ENCODE results near the gene GBE1.

Gene GBE1

GRCh38 chr3:81466201-81466560, 295.3 kb downstream of the GBE1 start:
- H2BK5ac ChIP-seq (ENCODE audit: low read depth, low read length, poor library complexity, severe bottlenecking) = no peak overlapping the region
- H3K4me1 ChIP-seq (ENCODE audit: control insufficient read depth, insufficient read depth, low read depth, low read length) = no peaks in the 10 kb centered on the region
- no peaks in the 10 kb centered on the region for H3K79me1 ChIP-seq (replicated peaks; ENCODE audit: low read length, poor library complexity, severe bottlenecking)
- no peak for DNase-seq
- H2BK12ac ChIP-seq (ENCODE audit: low read length in 2 of 2) = no peak overlapping the region
- H3K4me3 ChIP-seq (ENCODE audit: insufficient read depth in 1 of 2, low read depth in 1 of 2, low read length in 2 of 2) = no peak overlapping the region
- 90% methylated on average over 1 of the region's 1 CpG for WGBS
- peak overlapping the region; percentile 19 for H2BK15ac ChIP-seq (ENCODE audit: low read depth, poor library complexity, severe bottlenecking)
- no peak overlapping the region for H3K18ac ChIP-seq (ENCODE audit: low read depth in 1 of 2, low read length in 2 of 2)
- no peak overlapping the region for H4K91ac ChIP-seq (ENCODE audit: low read length)
- no peaks in the 10 kb centered on the region for H3K36me3 ChIP-seq (ENCODE audit: control insufficient read depth in 1 of 2, insufficient read depth in 2 of 2, low read depth in 1 of 2, low read length in 2 of 2)
- no peak overlapping the region for H3K14ac ChIP-seq (ENCODE audit: low read length in 2 of 2)
- no peaks in the 10 kb centered on the region for H3K27me3 ChIP-seq (ENCODE audit: control insufficient read depth in 1 of 2, insufficient read depth in 1 of 2, low read length in 2 of 2)
- H3K4me2 ChIP-seq (ENCODE audit: low read length, poor library complexity, severe bottlenecking) = no peak overlapping the region
- no peak overlapping the region for H3K4ac ChIP-seq (ENCODE audit: low read depth in 1 of 2, low read length in 2 of 2)
- H4K8ac ChIP-seq (ENCODE audit: low read length) = no peak overlapping the region
- no peaks in the 10 kb centered on the region for H3K9me3 ChIP-seq (ENCODE audit: control insufficient read depth, low read length)
- H2BK120ac ChIP-seq (ENCODE audit: low read depth, low read length) = no peak overlapping the region
- no peak overlapping the region for H3K23ac ChIP-seq (ENCODE audit: low read length in 2 of 2)
- no peak overlapping the region for H2AK5ac ChIP-seq (ENCODE audit: low read length, severe bottlenecking)
- no peak overlapping the region for H3K27ac ChIP-seq (ENCODE audit: low read length, poor library complexity, severe bottlenecking)
- H2AFZ ChIP-seq (ENCODE audit: low read depth, low read length) = no peak overlapping the region
- H3K9ac ChIP-seq (ENCODE audit: low read length) = no peak overlapping the region

- H3K4me2 ChIP-seq (ENCODE audit: low read length, poor library complexity, severe bottlenecking) = no peak overlapping the region
- H3K4ac ChIP-seq (ENCODE audit: low read depth in 1 of 2, low read length in 2 of 2) = no peak overlapping the region
- H2BK12ac ChIP-seq (ENCODE audit: low read length in 2 of 2) = no peak overlapping the region
- WGBS = 83% methylated on average over 3 of the region's 7 CpGs
- H2BK5ac ChIP-seq (ENCODE audit: low read depth, low read length, poor library complexity, severe bottlenecking) = no peak overlapping the region
- no peak overlapping the region for H3K9ac ChIP-seq (ENCODE audit: low read length)
- H2BK15ac ChIP-seq (ENCODE audit: low read depth, poor library complexity, severe bottlenecking) = peak overlapping the region; percentile 19
- no peak overlapping the region for H3K14ac ChIP-seq (ENCODE audit: low read length in 2 of 2)
- H3K79me1 ChIP-seq (replicated peaks; ENCODE audit: low read length, poor library complexity, severe bottlenecking) = no peaks in the 10 kb centered on the region
- no peaks in the 10 kb centered on the region for H3K36me3 ChIP-seq (ENCODE audit: control insufficient read depth in 1 of 2, insufficient read depth in 2 of 2, low read depth in 1 of 2, low read length in 2 of 2)
- H3K9me3 ChIP-seq (ENCODE audit: control insufficient read depth, low read length) = no peaks in the 10 kb centered on the region
- H3K4me3 ChIP-seq (ENCODE audit: insufficient read depth in 1 of 2, low read depth in 1 of 2, low read length in 2 of 2) = no peak overlapping the region
- no peak overlapping the region for H2AFZ ChIP-seq (ENCODE audit: low read depth, low read length)
- no peak overlapping the region for H3K27ac ChIP-seq (ENCODE audit: low read length, poor library complexity, severe bottlenecking)
- no peak overlapping the region for H4K91ac ChIP-seq (ENCODE audit: low read length)
- H3K18ac ChIP-seq (ENCODE audit: low read depth in 1 of 2, low read length in 2 of 2) = no peak overlapping the region
- H2BK120ac ChIP-seq (ENCODE audit: low read depth, low read length) = no peak overlapping the region
- no peak overlapping the region for H4K8ac ChIP-seq (ENCODE audit: low read length)
- no peak overlapping the region for H2AK5ac ChIP-seq (ENCODE audit: low read length, severe bottlenecking)
- H3K4me1 ChIP-seq (ENCODE audit: control insufficient read depth, insufficient read depth, low read depth, low read length) = no peaks in the 10 kb centered on the region
- no peaks in the 10 kb centered on the region for H3K27me3 ChIP-seq (ENCODE audit: control insufficient read depth in 1 of 2, insufficient read depth in 1 of 2, low read length in 2 of 2)
- no peak overlapping the region for H3K23ac ChIP-seq (ENCODE audit: low read length in 2 of 2)
- DNase-seq = no peak
These were observed 295.8 kb downstream of the GBE1 start for GRCh38 chr3:81465510-81466200.

- Histone ChIP-seq H3K4me2 (ENCODE audit: low read length, poor library complexity, severe bottlenecking) (no peak overlapping the region), H3K14ac (ENCODE audit: low read length in 2 of 2) (no peak overlapping the region), H3K4ac (ENCODE audit: low read depth in 1 of 2, low read length in 2 of 2) (no peak overlapping the region), H3K9me3 (ENCODE audit: control insufficient read depth, low read length) (no peaks in the 10 kb centered on the region), H3K4me1 (ENCODE audit: control insufficient read depth, insufficient read depth, low read depth, low read length) (no peaks in the 10 kb centered on the region), H3K23ac (ENCODE audit: low read length in 2 of 2) (no peak overlapping the region), H4K91ac (ENCODE audit: low read length) (no peak overlapping the region), H2BK120ac (ENCODE audit: low read depth, low read length) (no peak overlapping the region), H3K9ac (ENCODE audit: low read length) (no peak overlapping the region), H2AFZ (ENCODE audit: low read depth, low read length) (no peak overlapping the region), H3K36me3 (ENCODE audit: control insufficient read depth in 1 of 2, insufficient read depth in 2 of 2, low read depth in 1 of 2, low read length in 2 of 2) (no peaks in the 10 kb centered on the region), H2BK15ac (ENCODE audit: low read depth, poor library complexity, severe bottlenecking) (no peak overlapping the region), H2BK12ac (ENCODE audit: low read length in 2 of 2) (no peak overlapping the region), H3K27me3 (ENCODE audit: control insufficient read depth in 1 of 2, insufficient read depth in 1 of 2, low read length in 2 of 2) (no peaks in the 10 kb centered on the region), H3K4me3 (ENCODE audit: insufficient read depth in 1 of 2, low read depth in 1 of 2, low read length in 2 of 2) (no peak overlapping the region), H3K18ac (ENCODE audit: low read depth in 1 of 2, low read length in 2 of 2) (no peak overlapping the region), H2BK5ac (ENCODE audit: low read depth, low read length, poor library complexity, severe bottlenecking) (no peak overlapping the region), H3K79me1 (replicated peaks; ENCODE audit: low read length, poor library complexity, severe bottlenecking) (no peaks in the 10 kb centered on the region), H3K27ac (ENCODE audit: low read length, poor library complexity, severe bottlenecking) (no peak overlapping the region), H2AK5ac (ENCODE audit: low read length, severe bottlenecking) (no peak overlapping the region), H4K8ac (ENCODE audit: low read length) (no peak overlapping the region)
- no peak for DNase-seq
- WGBS = 91% methylated on average over 2 of the region's 3 CpGs
These were observed 297.7 kb downstream of the GBE1 start for GRCh38 chr3:81463781-81464180.

DNA sequence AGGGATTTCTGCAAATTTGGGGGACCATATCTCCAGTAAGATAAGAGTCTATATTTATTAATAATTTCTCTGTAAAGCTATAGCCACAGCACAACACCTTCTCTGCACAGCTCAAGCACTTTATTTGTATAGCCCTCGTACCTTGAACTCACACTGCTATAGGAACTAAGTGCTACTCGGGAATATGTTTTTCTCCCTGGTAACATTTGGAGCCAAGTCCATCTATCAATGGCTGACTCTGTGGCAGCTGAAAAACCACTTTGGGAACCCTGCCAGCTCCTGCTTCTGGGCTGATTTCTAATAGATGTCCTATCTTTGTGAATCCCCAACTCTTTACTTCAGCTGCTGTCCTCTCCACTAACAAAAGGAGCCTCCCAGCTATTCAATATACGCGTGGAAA, 298.5 kb downstream of the GBE1 start:
- no peaks in the 10 kb centered on the region for H3K9me3 ChIP-seq (ENCODE audit: control insufficient read depth, low read length)
- no peaks in the 10 kb centered on the region for H3K36me3 ChIP-seq (ENCODE audit: control insufficient read depth in 1 of 2, insufficient read depth in 2 of 2, low read depth in 1 of 2, low read length in 2 of 2)
- H3K18ac ChIP-seq (ENCODE audit: low read depth in 1 of 2, low read length in 2 of 2) = no peak overlapping the region
- H3K79me1 ChIP-seq (replicated peaks; ENCODE audit: low read length, poor library complexity, severe bottlenecking) = no peaks in the 10 kb centered on the region
- H4K91ac ChIP-seq (ENCODE audit: low read length) = no peak overlapping the region
- no peak overlapping the region for H3K23ac ChIP-seq (ENCODE audit: low read length in 2 of 2)
- no peak overlapping the region for H2AFZ ChIP-seq (ENCODE audit: low read depth, low read length)
- no peak overlapping the region for H2BK12ac ChIP-seq (ENCODE audit: low read length in 2 of 2)
- no peak overlapping the region for H3K14ac ChIP-seq (ENCODE audit: low read length in 2 of 2)
- H2BK5ac ChIP-seq (ENCODE audit: low read depth, low read length, poor library complexity, severe bottlenecking) = no peak overlapping the region
- H2AK5ac ChIP-seq (ENCODE audit: low read length, severe bottlenecking) = no peak overlapping the region
- no peaks in the 10 kb centered on the region for H3K27me3 ChIP-seq (ENCODE audit: control insufficient read depth in 1 of 2, insufficient read depth in 1 of 2, low read length in 2 of 2)
- no peak overlapping the region for H3K27ac ChIP-seq (ENCODE audit: low read length, poor library complexity, severe bottlenecking)
- WGBS = 87% methylated on average over 4 of the region's 4 CpGs
- no peak overlapping the region for H2BK15ac ChIP-seq (ENCODE audit: low read depth, poor library complexity, severe bottlenecking)
- H3K4me2 ChIP-seq (ENCODE audit: low read length, poor library complexity, severe bottlenecking) = no peak overlapping the region
- no peak overlapping the region for H2BK120ac ChIP-seq (ENCODE audit: low read depth, low read length)
- no peaks in the 10 kb centered on the region for H3K4me1 ChIP-seq (ENCODE audit: control insufficient read depth, insufficient read depth, low read depth, low read length)
- no peak overlapping the region for H3K4me3 ChIP-seq (ENCODE audit: insufficient read depth in 1 of 2, low read depth in 1 of 2, low read length in 2 of 2)
- H3K9ac ChIP-seq (ENCODE audit: low read length) = no peak overlapping the region
- no peak overlapping the region for H3K4ac ChIP-seq (ENCODE audit: low read depth in 1 of 2, low read length in 2 of 2)
- no peak overlapping the region for H4K8ac ChIP-seq (ENCODE audit: low read length)
- no peak for DNase-seq

Measured in mesenchymal stem cell (in vitro differentiated cells and primary cell).